Measurements from ENCODE around the gene STAC3. TPM values are rescaled to one million over a fixed set of nuclear protein-coding genes. Genes with fewer than 3 reads are reported as not detected.

Gene STAC3
- total and polyA plus RNA-seq, 2 of the 13 experiments (the other 11 are each of a cell fraction or from before 2014, with no cell fraction given), result 0.18 to 0.22 TPM

GRCh38 chr12:57216014-57216911 lies 34.7 kb downstream of the STAC3 start, which contains the start of gene NXPH4 (continued):
- TF ChIP-seq, protein P1, sequence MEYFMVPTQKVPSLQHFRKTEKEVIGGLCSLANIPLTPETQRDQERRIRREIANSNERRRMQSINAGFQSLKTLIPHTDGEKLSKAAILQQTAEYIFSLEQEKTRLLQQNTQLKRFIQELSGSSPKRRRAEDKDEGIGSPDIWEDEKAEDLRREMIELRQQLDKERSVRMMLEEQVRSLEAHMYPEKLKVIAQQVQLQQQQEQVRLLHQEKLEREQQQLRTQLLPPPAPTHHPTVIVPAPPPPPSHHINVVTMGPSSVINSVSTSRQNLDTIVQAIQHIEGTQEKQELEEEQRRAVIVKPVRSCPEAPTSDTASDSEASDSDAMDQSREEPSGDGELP (IDR thresholded peaks at IDR 0.05; ENCODE audit: borderline replicate concordance, low read depth), result peak; percentile 7; the same call in 1 of the 2 replicates
- TF ChIP-seq ZFY (CRISPR knock-in tag; IDR thresholded peaks at IDR 0.05) (peak; percentile 44), ZSCAN25 (CRISPR knock-in tag; IDR thresholded peaks at IDR 0.05) (0 out of 2 replicates have a peak, but pooled peaks have one; percentile 13), KLF12 (CRISPR knock-in tag; IDR thresholded peaks at IDR 0.05; ENCODE audit: borderline replicate concordance) (0 out of 2 replicates have a peak, but pooled peaks have one; percentile 26)
- TF ChIP-seq, protein P2, sequence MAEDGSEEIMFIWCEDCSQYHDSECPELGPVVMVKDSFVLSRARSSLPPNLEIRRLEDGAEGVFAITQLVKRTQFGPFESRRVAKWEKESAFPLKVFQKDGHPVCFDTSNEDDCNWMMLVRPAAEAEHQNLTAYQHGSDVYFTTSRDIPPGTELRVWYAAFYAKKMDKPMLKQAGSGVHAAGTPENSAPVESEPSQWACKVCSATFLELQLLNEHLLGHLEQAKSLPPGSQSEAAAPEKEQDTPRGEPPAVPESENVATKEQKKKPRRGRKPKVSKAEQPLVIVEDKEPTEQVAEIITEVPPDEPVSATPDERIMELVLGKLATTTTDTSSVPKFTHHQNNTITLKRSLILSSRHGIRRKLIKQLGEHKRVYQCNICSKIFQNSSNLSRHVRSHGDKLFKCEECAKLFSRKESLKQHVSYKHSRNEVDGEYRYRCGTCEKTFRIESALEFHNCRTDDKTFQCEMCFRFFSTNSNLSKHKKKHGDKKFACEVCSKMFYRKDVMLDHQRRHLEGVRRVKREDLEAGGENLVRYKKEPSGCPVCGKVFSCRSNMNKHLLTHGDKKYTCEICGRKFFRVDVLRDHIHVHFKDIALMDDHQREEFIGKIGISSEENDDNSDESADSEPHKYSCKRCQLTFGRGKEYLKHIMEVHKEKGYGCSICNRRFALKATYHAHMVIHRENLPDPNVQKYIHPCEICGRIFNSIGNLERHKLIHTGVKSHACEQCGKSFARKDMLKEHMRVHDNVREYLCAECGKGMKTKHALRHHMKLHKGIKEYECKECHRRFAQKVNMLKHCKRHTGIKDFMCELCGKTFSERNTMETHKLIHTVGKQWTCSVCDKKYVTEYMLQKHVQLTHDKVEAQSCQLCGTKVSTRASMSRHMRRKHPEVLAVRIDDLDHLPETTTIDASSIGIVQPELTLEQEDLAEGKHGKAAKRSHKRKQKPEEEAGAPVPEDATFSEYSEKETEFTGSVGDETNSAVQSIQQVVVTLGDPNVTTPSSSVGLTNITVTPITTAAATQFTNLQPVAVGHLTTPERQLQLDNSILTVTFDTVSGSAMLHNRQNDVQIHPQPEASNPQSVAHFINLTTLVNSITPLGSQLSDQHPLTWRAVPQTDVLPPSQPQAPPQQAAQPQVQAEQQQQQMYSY (CRISPR knock-in tag; IDR thresholded peaks at IDR 0.05), result no peak

- H3K9me3 ChIP-seq (ENCODE audit: low read length), result no peaks in the 10 kb centered on the region
- H4K20me1 ChIP-seq (ENCODE audit: insufficient read depth, low read length), result peaks cover 9% of the 10 kb centered on the region; the same call in 1 of the 2 replicates
- H3K36me3 ChIP-seq (replicated peaks in 1 of 2; ENCODE audit: control insufficient read depth in 1 of 2, insufficient read depth in 2 of 2, low read length in 2 of 2), result peaks cover 10 to 20% of the 10 kb centered on the region in 2 experiments; a peak in 4 of 5 replicates
- no peak overlapping the region for H3K9ac ChIP-seq (ENCODE audit: insufficient read depth, low read depth, low read length)
- FAIRE-seq (no peak), DNase-seq (ENCODE audit: low spot score) (no peak), ATAC-seq (peak; percentile 8)
- WGBS (ENCODE audit: low lambda C conversion rate), result 16% methylated on average over 6 of the region's 7 CpGs
- POLR2A ChIA-PET, result interaction anchor here (1.6 kb wide), 1 partner anchor 14 kb away, joined by 10 read pairs; the partner anchor contains the start of gene SHMT2
- H3K27ac ChIP-seq (ENCODE audit: extremely low read length, insufficient read depth, low read length), result no peak overlapping the region
- TF ChIP-seq ZNF572 (CRISPR knock-in tag; IDR thresholded peaks at IDR 0.05) (no peak), ZNF263 (CRISPR knock-in tag; IDR thresholded peaks at IDR 0.05) (0 out of 2 replicates have a peak, but pooled peaks have one; percentile 10), RFX5 (IDR thresholded peaks at IDR 0.05; ENCODE audit: low read depth, low read length) (peak; percentile 97), ZNF589 (CRISPR knock-in tag; conservative IDR thresholded peaks at IDR 0.05) (0 out of 2 replicates have a peak, but pooled peaks have one; percentile 9), RFXAP (CRISPR knock-in tag; IDR thresholded peaks at IDR 0.05; ENCODE audit: borderline replicate concordance) (0 out of 2 replicates have a peak, but pooled peaks have one; percentile 54), EP300 (IDR thresholded peaks at IDR 0.05; ENCODE audit: low read depth in 2 of 2, low read length in 2 of 2) (no peak), EP300 (CRISPR knock-in tag; IDR thresholded peaks at IDR 0.05; ENCODE audit: borderline replicate concordance) (no peak), RFXANK (CRISPR knock-in tag; IDR thresholded peaks at IDR 0.05) (peak; percentile 88; the same call in 1 of the 2 replicates)
- peaks cover 17 to 54% of the 10 kb centered on the region in 2 experiments for H3K27me3 ChIP-seq (ENCODE audit: control insufficient read depth in 1 of 2, insufficient read depth in 2 of 2, low read length in 2 of 2)
- no TSS peak for BruUV-seq (replicated peaks)
- no peaks in the 10 kb centered on the region for H3K79me2 ChIP-seq (ENCODE audit: insufficient read depth, low read length)
- peaks cover 37% of the 10 kb centered on the region for H3K4me1 ChIP-seq (ENCODE audit: insufficient read depth, low read length)
- H3K4me3 ChIP-seq (replicated peaks in 1 of 3; ENCODE audit: insufficient read depth in 1 of 3, low read depth in 2 of 3, low read length in 3 of 3), result peak overlapping the region in 1 of 3 experiments; percentile 59; a peak in 1 of 6 replicates
- CTCF ChIA-PET (ENCODE audit: low intra/inter-chr PET ratio, low total read pairs), result interaction anchor here (3.2 to 9.8 kb wide), 2 partner anchors 9 to 24 kb away, joined by 8 to 308 read pairs; a partner anchor contains a TSS
- H3K4me2 ChIP-seq (ENCODE audit: low read depth, low read length), result 0 out of 2 replicates have a peak overlapping the region, but pooled peaks have one; percentile 66
- H2AFZ ChIP-seq (ENCODE audit: low read length), result no peak overlapping the region
- in situ Hi-C loops (cut with HindIII; ENCODE audit: extremely low pct_ligation_motif_present, low pct_unique_long_range_greater_than_20kb) (no loop called here), intact Hi-C loops (cut with micrococcal nuclease; ENCODE audit: unreplicated experiment) (no loop called here)
These were observed 35.3 kb downstream of the STAC3 start for GRCh38 chr12:57215668-57216013.
